K562 (cell line): ENCODE results near the gene OLR1. TPM values are rescaled to one million over a fixed set of nuclear protein-coding genes. Genes with fewer than 3 reads are reported as not detected.

Experiments used
- ATAC-seq: fragments of 200-7000 bp; cut with Tn5 transposase; 3 replicates; pipeline ENCODE4 v1.9.1; 2020; ENCODE audit warnings: moderate library complexity
- Bru-seq: library from RNA; stranded (reverse); fragments of 400-500 nt; gene quantifications from one replicate; lab custom pipeline; 2021; lab: Mats Ljungman, UMichigan
- BruChase-seq, 2 experiments: library from RNA; stranded (reverse); fragments of 400-500 nt; gene quantifications; one replicate each; lab custom pipeline; 2021; lab: Mats Ljungman, UMichigan
- BruUV-seq: library from RNA; stranded (reverse); fragments of 400-500 nt; replicated peaks from 2 replicates; lab custom pipeline; 2021; lab: Mats Ljungman, UMichigan
- CTCF ChIA-PET: fragments of 300-600 bp; formaldehyde crosslinking; extraction: SDS; loops from one replicate; lab custom pipeline; 2021; ENCODE audit warnings: low intra/inter-chr PET ratio; lab: Yijun Ruan, JAX
- POLR2A ChIA-PET: fragments of 300-600, 350-650 bp; sonication (Branson Sonifier 250); formaldehyde crosslinking; extraction: SDS; loops from one replicate; lab custom pipeline; 2021; ENCODE audit warnings: antibody characterized with exemption, inconsistent platforms; lab: Yijun Ruan, JAX
- DNase-seq, 4 experiments: peaks; one replicate each; pipeline versions ENCODE4 v3.0.0 to v3.0.0-alpha.2; 2011 to 2018; ENCODE audit warnings: low spot score in 3 of 4, mixed read lengths in 3 of 4; ENCODE audit errors: extremely low read depth in 1 of 4
- FAIRE-seq: peaks from 2 replicates; lab custom pipeline; 2011; peaks lifted over from hg19 to GRCh38; lab: Jason Lieb, UNC
- H2AFZ ChIP-seq: 2 replicates; pipeline ENCODE4 v1.6.0; 2011; ENCODE audit warnings: low read depth, low read length, control low read depth, inconsistent platforms
- H3K27ac ChIP-seq: fragments of 200-600 bp; 3 replicates; pipeline ENCODE4 v1.8.0; 2011; ENCODE audit warnings: low read depth, mild to moderate bottlenecking, control low read depth, inconsistent platforms, low read length, moderate library complexity, mixed read lengths; ENCODE audit errors: extremely low read depth
- H3K27me3 ChIP-seq, 2 experiments: fragments of 300-600 bp in 1 of 2; 2 replicates in 1 of 2; 3 replicates in 1 of 2; pipeline versions ENCODE4 v1.6.0 to v1.8.0; 2011; ENCODE audit warnings: inconsistent platforms in 2 of 2, low read length in 2 of 2, mild to moderate bottlenecking in 1 of 2, mixed read lengths in 1 of 2, moderate library complexity in 1 of 2; ENCODE audit not compliant: control insufficient read depth in 2 of 2, insufficient read depth in 2 of 2
- H3K36me3 ChIP-seq: fragments of 300-600 bp; 3 replicates; pipeline ENCODE4 v1.8.0; 2011; ENCODE audit warnings: mild to moderate bottlenecking, low read length, inconsistent platforms; ENCODE audit not compliant: control insufficient read depth, insufficient read depth
- H3K4me1 ChIP-seq, 2 experiments: fragments of 200-600 bp in 1 of 2; replicated peaks in 1 of 2; 2 replicates in 1 of 2; 3 replicates in 1 of 2; pipeline versions ENCODE4 v1.5.1 to v1.8.0; 2011; ENCODE audit warnings: inconsistent platforms in 2 of 2, low read length in 2 of 2, mild to moderate bottlenecking in 1 of 2, mixed read lengths in 1 of 2, moderate library complexity in 1 of 2; ENCODE audit not compliant: control insufficient read depth in 2 of 2, insufficient read depth in 2 of 2
- H3K4me2 ChIP-seq: 2 replicates; pipeline ENCODE4 v1.6.1; 2011; ENCODE audit warnings: low read length, control low read depth, inconsistent platforms, mixed read lengths; ENCODE audit not compliant: insufficient read depth
- H3K4me3 ChIP-seq: fragments of 200-600 bp; sonication (generic), shearing (Covaris generic); 2 replicates; pipeline ENCODE4 v1.5.1; 2016; ENCODE audit warnings: control low read depth, inconsistent platforms
- H3K79me2 ChIP-seq: fragments of 200-600 bp; 3 replicates; pipeline ENCODE4 v1.8.0; 2011; ENCODE audit warnings: low read length, inconsistent platforms; ENCODE audit not compliant: control insufficient read depth, insufficient read depth
- H3K9ac ChIP-seq, 2 experiments: 2 replicates each; pipeline versions ENCODE4 v1.6.0 to v1.6.1; 2011; ENCODE audit warnings: low read depth in 2 of 2, low read length in 2 of 2, control low read depth in 1 of 2, inconsistent platforms in 1 of 2, mild to moderate bottlenecking in 1 of 2, mixed read lengths in 1 of 2; ENCODE audit not compliant: insufficient read depth in 1 of 2
- H3K9me1 ChIP-seq: one replicate; pipeline ENCODE4 v1.6.0; 2011; ENCODE audit warnings: inconsistent platforms, mild to moderate bottlenecking, low read length, moderate library complexity; ENCODE audit not compliant: control insufficient read depth, insufficient read depth
- H3K9me3 ChIP-seq: replicated peaks from 2 replicates; pipeline ENCODE4 v1.5.1; 2011; ENCODE audit warnings: low read depth, low read length, inconsistent platforms; ENCODE audit not compliant: control insufficient read depth, insufficient read depth
- H4K20me1 ChIP-seq: replicated peaks from 2 replicates; pipeline ENCODE4 v1.6.1; 2011; ENCODE audit warnings: low read length, inconsistent platforms, mixed read lengths; ENCODE audit not compliant: control insufficient read depth, insufficient read depth
- BCOR ChIP-seq: fragments of 450-650 bp; IDR thresholded peaks from 2 replicates; pipeline ENCODE4 v1.6.1; 2016
- BRCA1 ChIP-seq, 2 experiments: fragments of 450-650 bp in 1 of 2; sonication (generic) in 1 of 2; formaldehyde crosslinking in 1 of 2; IDR thresholded peaks; 2 replicates each; pipeline versions ENCODE4 v1.5.0 to v1.6.1; 2017 to 2020; ENCODE audit warnings: mild to moderate bottlenecking in 1 of 2, missing genetic modification reagents in 1 of 2
- CBFA2T3 ChIP-seq: fragments of 450-650 bp; IDR thresholded peaks from 2 replicates; pipeline ENCODE4 v1.6.1; 2017
- HMG20B ChIP-seq: fragments of 250-450 bp; sonication (Bioruptor Pico); IDR thresholded peaks from 2 replicates; pipeline ENCODE4 v1.5.0; 2021; ENCODE audit warnings: mild to moderate bottlenecking
- KDM1A ChIP-seq, 2 experiments: fragments of 450-650 bp; IDR thresholded peaks; 2 replicates each; pipeline ENCODE4 v1.6.1; 2016; ENCODE audit warnings: mild to moderate bottlenecking in 2 of 2
- SIX5 ChIP-seq, 2 experiments: IDR thresholded peaks; 2 replicates each; pipeline ENCODE4 v1.6.1; 2011; ENCODE audit warnings: low read length in 2 of 2, borderline replicate concordance in 1 of 2, low read depth in 1 of 2, mild to moderate bottlenecking in 1 of 2, moderate library complexity in 1 of 2; ENCODE audit not compliant: insufficient read depth in 1 of 2
- SRF ChIP-seq, 2 experiments: fragments of 250-450, 450-650 bp in 1 of 2; sonication (Bioruptor Pico) in 1 of 2; sonication (generic) in 1 of 2; formaldehyde crosslinking; IDR thresholded peaks; 2 replicates each; pipeline versions ENCODE4 v1.5.0 to v1.5.1; 2020 to 2022; ENCODE audit warnings: mild to moderate bottlenecking in 1 of 2, missing genetic modification reagents in 1 of 2
- TARDBP ChIP-seq: fragments of 450-650 bp; IDR thresholded peaks from 2 replicates; pipeline ENCODE4 v1.6.1; 2016
- TBP ChIP-seq: optimal IDR thresholded peaks from 2 replicates; pipeline ENCODE3; 2011; ENCODE audit warnings: low read depth, low read length, improper control_type of control experiment
- TEAD1 ChIP-seq, 2 experiments: fragments of 450-650 bp in 1 of 2; sonication (generic) in 1 of 2; formaldehyde crosslinking; IDR thresholded peaks; 2 replicates each; pipeline versions ENCODE4 v1.4.0 to v1.8.0; 2020 to 2022; ENCODE audit warnings: mild to moderate bottlenecking in 2 of 2, missing genetic modification reagents in 1 of 2
- ZNF408 ChIP-seq: fragments of 250-450 bp; sonication (Bioruptor Pico); IDR thresholded peaks from 2 replicates; pipeline ENCODE4 v1.4.0; 2020; ENCODE audit warnings: low read depth, mild to moderate bottlenecking, moderate library complexity
- WGBS: fragments of 100-300 bp; shearing (Covaris generic); methylation state at CpG from one replicate; pipeline ENCODE4 v1.1.6; 2016; ENCODE audit warnings: low coverage, mixed read lengths; ENCODE audit not compliant: insufficient coverage; ENCODE audit errors: missing lambda C conversion rate; 5-methylcytosine and 5-hydroxymethylcytosine counted together
- in situ Hi-C: fragments of 300-500 bp; cut with MboI; formaldehyde crosslinking; loops from 4 replicates; pipeline ENCODE4 v1.15.0; 2018; ENCODE audit warnings: inconsistent platforms, mixed read lengths
- intact Hi-C: fragments of 100-400 bp; cut with micrococcal nuclease; formaldehyde crosslinking; loops from 2 replicates; pipeline ENCODE4 v1.14.2; 2022
- long read RNA-seq, 3 experiments: library from polyadenylated mRNA in 2 of 3; library from RNA in 1 of 3; unstranded in 2 of 3; stranded (forward) in 1 of 3; transcript quantifications; one replicate each; pipeline ENCODE4 v2.0.0, GENCODE V29; 2019 to 2022
- polyA minus RNA-seq, 3 experiments: library from RNA; depleted of rRNA, polyadenylated mRNA; stranded (reverse); fragments of >200 nt; gene quantifications; 2 replicates each; pipeline ENCODE4 v1.2.3, GENCODE V29; 2011
- polyA plus RNA-seq, 8 experiments: library from polyadenylated mRNA; depleted of rRNA in 4 of 8; stranded (reverse) in 5 of 8; unstranded in 3 of 8; fragments of >200 nt; fragmentation: Nextera tagmentation in 2 of 8; fragmentation: Illumina TruSeq in 1 of 8; extraction: Ambion mirVana in 2 of 8; extraction: Trizol in 1 of 8; gene quantifications; 2 replicates each; pipeline versions ENCODE4 v1.2.1 to v1.2.3, GENCODE V29; 2011 to 2014; ENCODE audit warnings: inconsistent platforms in 1 of 8, missing spikeins in 1 of 8
- total RNA-seq, 7 experiments: library from RNA; depleted of rRNA in 6 of 7; stranded (reverse); fragments of >200 nt in 6 of 7; fragmentation: Illumina TruSeq in 2 of 7; extraction: Trizol in 2 of 7; gene quantifications; 2 replicates each; pipeline versions ENCODE4 v1.2.1 to v1.2.3, GENCODE V29; 2011 to 2021; ENCODE audit warnings: low replicate concordance in 1 of 7
- TF ChIP-seq, protein P1 (sequence below): fragments of 450-650 bp; IDR thresholded peaks from 2 replicates; pipeline ENCODE4 v1.6.1; 2017; ENCODE audit warnings: antibody characterized with exemption
- TF ChIP-seq, protein P2 (sequence below): fragments of 250-450 bp; sonication (Bioruptor Pico); IDR thresholded peaks from 2 replicates; pipeline ENCODE4 v1.5.0; 2022; ENCODE audit warnings: mild to moderate bottlenecking
- TF ChIP-seq, protein P3 (sequence below): IDR thresholded peaks from 2 replicates; pipeline ENCODE4 v1.6.1; 2011; ENCODE audit not compliant: insufficient read length; ENCODE audit errors: extremely low read depth

The OLR1 gene
- not detected in 2 replicates for total RNA-seq (2011; cell fraction: chromatin; rRNA removed; ENCODE audit: low replicate concordance)
- not detected in 2 replicates for total RNA-seq (2011; cell fraction: nucleolus; rRNA removed)
- not detected in 2 replicates for total RNA-seq (2011; cell fraction: nucleoplasm; rRNA removed)
- total RNA-seq (2014; rRNA removed) (not detected in 2 replicates), total RNA-seq (2014; rRNA removed; fragmentation: Illumina TruSeq; extraction: Trizol) (not detected in 2 replicates), total RNA-seq (2015; rRNA removed; fragmentation: Illumina TruSeq; extraction: Trizol) (not detected in 2 replicates), total RNA-seq (2021) (0.45 TPM in 1 of 2 replicates, not detected in the other), polyA plus RNA-seq (2011; rRNA removed) (not detected in 2 replicates), polyA plus RNA-seq (2014; fragmentation: Illumina TruSeq; extraction: Trizol) (not detected in 2 replicates), polyA plus RNA-seq (2014; fragmentation: Nextera tagmentation; extraction: Ambion mirVana) (not detected), polyA plus RNA-seq (2014; rRNA removed) (not detected in 2 replicates), polyA minus RNA-seq (2011; rRNA and poly(A)+ RNA removed) (0.69 TPM in 1 of 2 replicates, not detected in the other), Bru-seq, nascent RNA (not detected), BruChase-seq, experiment 1, labeled RNA remaining after a 2-hour chase (not detected), BruChase-seq, experiment 2, labeled RNA remaining after a 6-hour chase (not detected)
- not detected in 2 replicates for polyA plus RNA-seq (2011; cell fraction: cytosol; rRNA removed)
- not detected in 2 replicates for polyA plus RNA-seq (2011; cell fraction: nucleus; rRNA removed)
- polyA plus RNA-seq (2012): not detected in 2 replicates
- polyA minus RNA-seq (2011; cell fraction: cytosol; rRNA and poly(A)+ RNA removed): not detected in 2 replicates
- 0.11 TPM in 1 of 2 replicates, not detected in the other for polyA minus RNA-seq (2011; cell fraction: nucleus; rRNA and poly(A)+ RNA removed)
- long read RNA-seq, experiment 1: 0 reads
- long read RNA-seq, experiment 2: 0 reads
- long read RNA-seq, experiment 3: 0 reads

DNA sequence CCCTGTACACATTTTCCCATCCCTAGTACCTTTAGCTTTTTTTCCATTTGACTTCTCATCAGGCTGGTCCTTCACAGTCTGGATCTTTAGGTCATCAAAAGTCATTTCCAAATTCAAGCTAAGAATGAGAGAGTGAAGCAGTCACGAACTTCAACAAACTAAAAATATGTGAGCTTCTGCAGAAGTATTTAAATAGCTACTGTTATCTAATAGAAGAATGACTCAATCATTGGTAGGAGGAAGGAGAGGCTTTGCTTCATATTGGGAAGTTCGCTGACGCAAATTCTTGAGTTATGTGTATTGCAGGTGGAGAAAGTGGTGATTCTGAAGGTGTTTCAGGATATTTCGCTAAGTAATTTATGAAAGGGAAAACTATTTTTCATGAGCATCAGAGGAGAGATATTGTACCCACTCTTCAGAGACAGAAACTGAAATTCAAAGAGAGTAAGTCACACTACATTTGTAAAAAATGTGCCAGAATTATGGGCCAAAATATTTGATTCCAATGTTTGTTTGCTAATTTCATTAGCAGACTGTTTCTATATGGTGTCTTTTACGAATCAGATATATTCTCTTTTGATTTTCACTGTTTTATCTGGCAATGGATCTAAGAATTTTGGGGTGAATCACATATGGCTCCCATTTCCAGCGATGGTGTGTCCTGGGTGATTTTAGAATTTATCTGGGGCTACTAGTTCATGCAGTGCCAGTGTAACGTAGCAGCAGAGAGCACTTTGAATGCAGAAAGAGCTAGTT, at the start of gene OLR1:
OLR1 (minus strand) TSS at position 160 of the 756 bp plus-strand sequence; CDS start at position 105, 55 bp downstream.
- 2% methylated on average over 7 of the region's 7 CpGs for WGBS
- Histone ChIP-seq H3K79me2 (no peaks in the 10 kb centered on the region), H3K4me3 (no peak within 1 kb of the TSS), H3K36me3 (no peaks in the 10 kb centered on the region), H4K20me1 (no peaks in the 10 kb centered on the region), H3K9me3 (no peaks in the 10 kb centered on the region), H3K27ac (no peak within 1 kb of the TSS), H2AFZ (no peak within 1 kb of the TSS), H3K4me2 (no peak within 1 kb of the TSS)
- DNase-seq (no peak), ATAC-seq (no peak), FAIRE-seq (no peak)
- BruUV-seq: no TSS peak
- intact Hi-C loops (no loop called here), in situ Hi-C loops (no loop called here)
- POLR2A ChIA-PET: interaction anchor here (0.7 kb wide), 1 partner anchor 11 kb away, joined by 4 read pairs; no protein-coding TSS in a partner anchor
- CTCF ChIA-PET: no interaction called here
- TF ChIP-seq, protein P1, sequence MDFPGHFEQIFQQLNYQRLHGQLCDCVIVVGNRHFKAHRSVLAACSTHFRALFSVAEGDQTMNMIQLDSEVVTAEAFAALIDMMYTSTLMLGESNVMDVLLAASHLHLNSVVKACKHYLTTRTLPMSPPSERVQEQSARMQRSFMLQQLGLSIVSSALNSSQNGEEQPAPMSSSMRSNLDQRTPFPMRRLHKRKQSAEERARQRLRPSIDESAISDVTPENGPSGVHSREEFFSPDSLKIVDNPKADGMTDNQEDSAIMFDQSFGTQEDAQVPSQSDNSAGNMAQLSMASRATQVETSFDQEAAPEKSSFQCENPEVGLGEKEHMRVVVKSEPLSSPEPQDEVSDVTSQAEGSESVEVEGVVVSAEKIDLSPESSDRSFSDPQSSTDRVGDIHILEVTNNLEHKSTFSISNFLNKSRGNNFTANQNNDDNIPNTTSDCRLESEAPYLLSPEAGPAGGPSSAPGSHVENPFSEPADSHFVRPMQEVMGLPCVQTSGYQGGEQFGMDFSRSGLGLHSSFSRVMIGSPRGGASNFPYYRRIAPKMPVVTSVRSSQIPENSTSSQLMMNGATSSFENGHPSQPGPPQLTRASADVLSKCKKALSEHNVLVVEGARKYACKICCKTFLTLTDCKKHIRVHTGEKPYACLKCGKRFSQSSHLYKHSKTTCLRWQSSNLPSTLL: no peak
- TF ChIP-seq TBP (no peak), CBFA2T3 (no peak), KDM1A (IDR thresholded peaks at IDR 0.05) (no peak), BRCA1 (IDR thresholded peaks at IDR 0.05) (no peak), BRCA1 (CRISPR knock-in tag; IDR thresholded peaks at IDR 0.05) (no peak), BCOR (no peak), ZNF408 (CRISPR knock-in tag) (no peak), TARDBP (no peak), SRF (CRISPR knock-in tag; IDR thresholded peaks at IDR 0.05) (no peak), HMG20B (no peak), TEAD1 (CRISPR knock-in tag; IDR thresholded peaks at IDR 0.05) (no peak), SIX5 (IDR thresholded peaks at IDR 0.05; ENCODE audit: borderline replicate concordance in 1 of 2, insufficient read depth in 1 of 2, low read depth in 1 of 2, low read length in 2 of 2) (no peak)
- TF ChIP-seq, protein P2, sequence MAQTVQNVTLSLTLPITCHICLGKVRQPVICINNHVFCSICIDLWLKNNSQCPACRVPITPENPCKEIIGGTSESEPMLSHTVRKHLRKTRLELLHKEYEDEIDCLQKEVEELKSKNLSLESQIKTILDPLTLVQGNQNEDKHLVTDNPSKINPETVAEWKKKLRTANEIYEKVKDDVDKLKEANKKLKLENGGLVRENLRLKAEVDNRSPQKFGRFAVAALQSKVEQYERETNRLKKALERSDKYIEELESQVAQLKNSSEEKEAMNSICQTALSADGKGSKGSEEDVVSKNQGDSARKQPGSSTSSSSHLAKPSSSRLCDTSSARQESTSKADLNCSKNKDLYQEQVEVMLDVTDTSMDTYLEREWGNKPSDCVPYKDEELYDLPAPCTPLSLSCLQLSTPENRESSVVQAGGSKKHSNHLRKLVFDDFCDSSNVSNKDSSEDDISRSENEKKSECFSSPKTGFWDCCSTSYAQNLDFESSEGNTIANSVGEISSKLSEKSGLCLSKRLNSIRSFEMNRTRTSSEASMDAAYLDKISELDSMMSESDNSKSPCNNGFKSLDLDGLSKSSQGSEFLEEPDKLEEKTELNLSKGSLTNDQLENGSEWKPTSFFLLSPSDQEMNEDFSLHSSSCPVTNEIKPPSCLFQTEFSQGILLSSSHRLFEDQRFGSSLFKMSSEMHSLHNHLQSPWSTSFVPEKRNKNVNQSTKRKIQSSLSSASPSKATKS (CRISPR knock-in tag): no peak
- TF ChIP-seq, protein P3, sequence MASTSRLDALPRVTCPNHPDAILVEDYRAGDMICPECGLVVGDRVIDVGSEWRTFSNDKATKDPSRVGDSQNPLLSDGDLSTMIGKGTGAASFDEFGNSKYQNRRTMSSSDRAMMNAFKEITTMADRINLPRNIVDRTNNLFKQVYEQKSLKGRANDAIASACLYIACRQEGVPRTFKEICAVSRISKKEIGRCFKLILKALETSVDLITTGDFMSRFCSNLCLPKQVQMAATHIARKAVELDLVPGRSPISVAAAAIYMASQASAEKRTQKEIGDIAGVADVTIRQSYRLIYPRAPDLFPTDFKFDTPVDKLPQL: no peak
- TF ChIP-seq, all 486 proteins: peak for 0
- Histone ChIP-seq H3K9me1 (no peaks in the 10 kb centered on the region), H3K4me1 (no peaks in the 10 kb centered on the region), H3K9ac (no peak within 1 kb of the TSS), H3K27me3 (no peaks in the 10 kb centered on the region)
